Medulla oblongata (tissue), 1 donor: ENCODE measurements around the gene ACLY.
"Not testable (repeated sequence)": the region's sequence is repeated elsewhere in the genome, so short reads cannot be mapped to it uniquely, and the experiment has no call there.

Experiments used
- DNase-seq: peaks from one replicate; pipeline ENCODE4 v3.0.0-alpha.2; 2015; ENCODE audit errors: extremely low spot score

Gene ACLY

DNA sequence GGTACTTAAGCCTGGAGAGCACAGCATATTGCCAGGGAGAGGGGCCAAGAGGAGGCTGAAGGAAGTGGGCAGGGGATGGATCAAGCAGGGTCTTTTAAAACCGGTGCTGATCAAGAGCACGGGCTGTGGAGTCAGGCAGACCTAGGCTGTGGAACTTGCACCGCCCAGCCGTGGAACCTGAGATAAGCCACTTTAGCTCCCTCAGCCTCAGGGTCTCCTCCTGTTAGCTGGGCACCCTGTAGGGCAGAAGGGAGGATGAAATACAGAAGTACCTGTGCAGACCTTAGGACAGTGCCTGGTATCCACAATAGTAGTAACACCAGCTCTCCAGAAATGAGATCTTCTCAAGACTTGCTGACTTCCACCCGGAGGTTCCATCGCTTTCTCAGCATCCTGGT, 20.9 kb upstream of the ACLY start:
- DNase-seq: no peak

DNA sequence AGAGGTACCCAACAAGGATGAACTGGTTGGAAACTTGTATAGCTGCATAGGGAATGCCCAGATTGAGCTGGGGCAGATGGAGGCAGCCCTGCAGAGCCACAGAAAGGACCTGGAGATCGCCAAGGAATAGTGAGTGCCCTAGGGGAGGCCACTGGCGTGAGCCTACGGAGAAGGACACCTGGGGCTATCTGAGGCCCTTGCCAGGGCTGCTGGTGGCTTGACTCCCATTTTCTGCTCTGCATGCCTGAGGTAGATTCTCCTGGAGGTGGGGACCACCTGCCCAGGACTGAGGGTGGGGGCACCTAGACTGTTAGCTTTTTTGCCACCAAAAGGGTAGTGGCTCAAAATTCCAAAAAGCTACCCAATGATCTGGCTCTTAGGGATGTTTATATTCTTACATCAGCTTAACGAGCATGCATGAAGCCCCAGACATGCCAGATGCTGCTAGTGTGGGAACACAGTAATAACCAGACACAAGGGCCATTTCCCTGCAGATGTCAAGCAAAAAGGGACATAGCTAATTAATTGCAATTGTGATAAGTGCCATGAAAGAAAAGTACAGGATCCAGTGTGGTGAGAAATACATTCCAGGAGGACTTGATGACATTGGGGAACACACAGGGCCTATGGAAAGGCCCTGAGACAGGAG, 20.4 kb upstream of the ACLY start:
- DNase-seq: no peak

DNA sequence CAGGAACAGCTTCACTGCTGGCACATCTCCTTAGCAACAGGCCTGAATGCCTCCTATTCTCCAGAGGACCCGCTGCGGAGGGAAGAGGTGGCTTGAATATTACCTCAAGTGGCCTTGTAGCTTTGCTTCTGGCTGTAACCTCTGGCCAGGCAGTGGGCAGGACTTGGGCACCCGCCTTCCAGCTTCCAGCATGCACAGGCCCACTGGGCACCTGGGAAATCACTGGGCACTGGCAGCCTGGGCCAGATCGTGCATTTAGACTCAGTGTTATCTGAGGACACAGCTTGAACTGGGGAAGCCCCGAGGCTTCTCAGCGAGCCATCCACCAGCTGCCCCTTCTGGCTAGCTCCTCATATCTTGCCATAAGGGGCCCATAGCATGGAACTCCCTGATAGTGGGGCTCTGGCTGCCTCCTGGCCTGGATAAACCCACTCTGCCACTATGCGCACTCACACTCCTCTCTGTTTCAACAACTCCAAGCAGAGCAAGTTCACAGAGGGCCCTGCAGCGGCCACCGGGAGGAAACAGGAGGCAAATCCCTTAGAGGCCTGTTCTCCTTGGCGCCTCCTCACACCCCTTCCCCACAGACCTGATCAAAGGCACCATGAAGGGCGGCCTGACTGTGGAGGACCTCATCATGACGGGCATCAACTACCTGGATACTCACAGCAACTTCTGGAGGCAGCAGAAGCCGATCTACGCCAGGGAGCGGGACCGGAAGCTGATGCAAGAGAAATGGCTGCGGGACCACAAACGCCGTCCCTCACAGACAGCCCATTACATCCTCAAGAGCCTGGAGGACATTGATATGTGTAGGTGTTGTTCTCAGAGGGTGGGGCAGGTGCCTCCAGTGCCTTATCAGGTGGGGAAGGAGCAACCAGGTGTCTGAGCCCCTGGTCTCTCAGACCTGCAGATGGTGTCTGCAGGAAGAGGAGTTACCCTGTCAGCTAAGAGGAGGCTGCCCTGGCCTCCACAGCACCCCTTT, 19.5 kb upstream of the ACLY start:
- no peak for DNase-seq

DNA sequence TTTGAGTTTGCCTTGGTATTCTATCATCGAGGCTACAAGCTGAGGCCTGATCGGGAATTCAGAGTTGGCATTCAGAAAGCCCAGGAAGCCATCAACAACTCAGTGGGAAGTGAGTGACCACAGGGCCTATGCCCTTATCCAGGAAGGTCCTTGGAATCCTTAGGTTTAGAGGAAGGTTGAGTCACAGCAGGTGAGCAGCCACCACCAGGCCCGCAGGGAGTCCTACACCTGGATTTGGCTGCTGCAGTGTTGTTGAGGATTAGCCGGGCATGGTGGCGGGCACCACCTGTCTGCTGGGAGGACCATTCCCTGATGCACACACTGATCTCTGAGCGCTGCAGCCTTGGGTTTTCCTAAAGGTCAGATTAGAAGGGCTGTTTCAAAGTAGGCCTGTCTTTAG, 16.9 kb upstream of the ACLY start:
- DNase-seq: no peak

DNA sequence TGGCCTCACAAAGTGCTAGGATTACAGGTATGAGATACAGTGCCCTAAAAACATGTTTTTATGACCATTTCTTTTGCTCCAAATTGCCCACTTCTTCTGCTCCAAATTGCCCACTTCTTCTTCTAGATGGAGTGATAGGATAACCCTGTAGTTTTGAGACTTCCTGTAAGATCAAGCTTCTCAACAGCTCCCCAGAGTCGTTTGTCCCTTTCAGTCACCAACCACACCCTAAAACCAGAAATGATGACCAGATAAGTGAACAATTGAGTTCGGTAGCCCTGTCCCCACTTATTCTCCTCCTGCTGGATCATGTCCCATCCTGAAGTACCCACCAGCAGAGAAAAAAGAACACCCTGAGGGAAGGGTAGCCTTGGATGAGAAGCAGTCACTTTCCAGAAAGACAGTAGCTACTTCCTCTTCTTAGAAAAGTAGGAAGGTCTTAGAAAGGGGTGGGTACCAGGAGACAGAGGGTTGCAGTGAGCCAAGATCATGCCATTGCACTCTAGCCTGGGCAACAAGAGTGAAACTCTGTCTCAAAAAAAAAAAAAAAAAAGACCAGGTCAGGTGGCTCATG, 14.2 kb upstream of the ACLY start:
- peak; percentile 40 for DNase-seq

DNA sequence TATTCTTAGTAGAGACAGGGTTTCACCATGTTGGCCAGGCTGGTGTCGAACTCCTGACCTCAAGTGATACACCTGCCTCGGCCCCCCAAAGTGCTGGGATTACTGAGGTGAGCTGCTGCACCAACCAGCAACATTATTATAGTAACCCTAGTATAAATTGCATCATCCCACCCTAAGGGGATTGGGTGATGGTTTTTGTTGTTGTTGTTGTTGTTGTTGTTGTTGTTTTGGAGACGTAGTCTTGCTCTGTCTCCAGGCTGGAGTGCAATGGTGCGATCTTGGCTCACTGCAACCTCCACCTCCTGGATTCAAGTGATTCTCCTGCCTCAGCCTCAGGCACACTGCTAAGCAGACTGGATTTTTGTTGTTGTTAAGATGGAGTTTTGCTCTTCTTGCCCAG, 13.0 kb upstream of the ACLY start:
- not testable (repeated sequence) for DNase-seq

DNA sequence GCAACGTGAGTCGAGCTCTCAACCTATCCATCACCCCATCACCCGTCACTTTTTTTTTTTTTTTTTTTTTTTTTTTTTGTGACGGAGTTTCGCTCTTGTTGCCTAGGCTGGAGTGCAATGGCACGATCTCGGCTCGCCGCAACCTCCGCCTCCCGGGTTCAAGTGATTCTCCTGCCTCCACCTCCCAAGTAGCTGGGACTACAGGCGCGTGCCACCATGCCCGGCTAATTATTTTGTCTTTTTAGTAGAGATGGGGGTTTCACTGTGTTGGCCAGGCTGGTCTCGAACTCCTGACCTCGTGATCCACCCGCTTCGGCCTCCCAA, 12.0 kb upstream of the ACLY start:
- DNase-seq: not testable (repeated sequence)

DNA sequence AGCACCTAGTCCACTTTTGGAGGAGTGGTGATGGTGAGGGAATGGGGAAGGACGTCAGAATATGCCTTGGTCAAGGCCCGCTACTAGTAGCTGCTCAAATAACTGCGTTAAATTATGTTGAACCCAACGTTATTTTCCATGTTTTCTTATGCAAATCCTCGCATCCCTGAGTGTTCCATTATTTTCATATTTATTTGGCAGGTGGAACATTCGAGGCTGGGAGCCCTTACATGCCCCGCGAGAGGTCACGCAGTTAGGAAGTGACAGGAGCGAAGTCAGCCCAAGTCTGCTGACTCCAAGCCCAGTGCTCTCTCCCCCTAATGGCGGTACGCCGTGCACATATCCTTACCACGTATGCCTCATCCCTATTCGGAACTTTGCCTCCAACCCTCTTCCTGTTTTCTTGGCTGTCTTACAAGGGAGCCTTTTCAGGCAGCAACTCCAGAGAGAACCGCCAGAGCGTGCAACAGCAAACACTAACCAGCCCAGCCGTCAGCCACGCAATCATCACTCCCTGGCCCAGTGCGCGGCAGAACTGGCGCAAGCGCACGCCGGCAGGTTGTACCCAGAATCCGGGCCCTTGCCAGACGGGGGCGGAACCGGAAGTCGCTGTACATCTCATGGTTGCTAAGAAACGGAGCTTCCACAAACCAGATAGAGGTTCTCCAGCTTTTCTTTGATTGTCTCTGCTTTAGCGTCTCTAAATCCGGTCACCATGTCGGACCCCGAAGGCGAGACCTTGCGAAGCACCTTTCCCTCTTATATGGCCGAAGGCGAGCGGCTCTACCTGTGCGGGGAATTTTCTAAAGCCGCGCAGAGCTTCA, 11.5 kb upstream of the ACLY start, which contains the start of gene ODAD4:
Gene ODAD4 (plus strand): TSS at position 609 of the 824 bp plus-strand sequence. CDS start 107 bp downstream, at position 716.
- DNase-seq: peak; percentile 97

DNA sequence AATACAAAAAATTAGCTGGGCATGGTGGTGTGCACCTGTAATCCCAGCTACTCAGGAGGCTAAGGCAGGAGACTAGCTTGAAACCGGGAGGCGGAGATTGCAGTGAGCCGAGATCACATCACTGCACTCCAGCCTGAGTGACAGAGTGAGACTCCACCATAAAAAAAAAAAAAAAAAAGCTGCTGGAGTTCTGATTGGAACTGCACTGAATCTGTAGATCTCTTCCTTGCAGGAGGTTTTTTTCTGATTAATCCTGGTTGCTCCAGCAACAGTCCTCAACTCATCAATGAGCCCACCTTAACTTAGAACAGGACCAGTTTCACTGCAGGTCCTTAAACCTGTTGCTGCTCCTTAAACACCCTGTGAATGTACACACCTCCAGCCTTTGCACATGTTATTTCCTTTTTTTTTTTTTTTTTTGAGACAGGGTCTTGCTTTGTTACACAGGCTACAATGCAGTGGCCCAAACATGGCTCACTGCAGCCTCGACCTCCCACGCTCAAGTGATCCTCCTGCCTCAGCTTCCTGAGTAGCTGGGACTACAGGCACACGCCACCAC, 10.0 kb upstream of the ACLY start:
- DNase-seq: no peak

DNA sequence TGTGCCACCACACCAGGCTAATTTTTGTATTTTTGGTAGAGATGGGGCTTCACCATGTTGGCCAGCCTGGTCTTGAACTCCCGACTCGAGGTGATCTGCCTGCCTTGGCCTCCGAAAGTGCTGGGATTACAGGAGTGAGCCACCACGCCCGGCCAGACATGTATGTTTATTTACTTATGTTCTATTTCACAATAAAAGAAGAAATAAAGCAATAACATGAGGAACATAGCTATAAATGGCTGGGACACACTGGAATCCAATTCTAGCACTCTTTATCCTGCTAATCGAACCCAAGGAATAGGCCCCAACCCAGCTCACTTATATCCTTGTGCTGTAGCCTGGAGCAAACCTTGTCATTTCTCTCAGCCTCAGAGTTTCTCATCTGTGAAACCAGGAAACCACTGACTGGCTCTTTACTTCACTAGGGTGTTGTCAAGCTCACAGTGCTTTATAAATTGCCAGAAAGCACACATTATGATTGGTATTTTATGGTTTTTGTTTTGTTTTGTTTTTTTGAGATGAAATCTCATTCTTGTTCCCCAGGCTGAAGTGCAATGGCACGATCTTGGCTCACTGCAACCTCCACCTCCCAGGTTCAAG, 7.3 kb upstream of the ACLY start:
- DNase-seq: no peak

DNA sequence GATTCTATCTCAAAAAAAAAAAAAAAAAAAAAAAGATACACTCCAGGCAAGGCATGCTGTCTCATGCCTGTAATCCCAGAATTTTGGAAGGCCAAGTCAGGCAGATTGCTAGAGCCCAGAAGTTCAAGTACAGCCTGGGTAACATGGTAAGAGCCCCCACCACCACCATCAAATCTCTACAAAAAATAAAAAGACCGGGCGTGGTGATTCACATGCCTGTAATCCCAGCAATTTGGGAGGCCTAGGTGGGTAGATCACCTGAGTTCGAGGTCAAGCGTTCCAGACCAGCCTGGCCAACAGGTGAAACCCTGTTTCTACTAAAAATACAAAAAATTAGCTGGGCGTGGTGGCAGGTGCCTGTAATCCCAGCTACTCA, 1.8 kb upstream of the ACLY start:
- no peak for DNase-seq

DNA sequence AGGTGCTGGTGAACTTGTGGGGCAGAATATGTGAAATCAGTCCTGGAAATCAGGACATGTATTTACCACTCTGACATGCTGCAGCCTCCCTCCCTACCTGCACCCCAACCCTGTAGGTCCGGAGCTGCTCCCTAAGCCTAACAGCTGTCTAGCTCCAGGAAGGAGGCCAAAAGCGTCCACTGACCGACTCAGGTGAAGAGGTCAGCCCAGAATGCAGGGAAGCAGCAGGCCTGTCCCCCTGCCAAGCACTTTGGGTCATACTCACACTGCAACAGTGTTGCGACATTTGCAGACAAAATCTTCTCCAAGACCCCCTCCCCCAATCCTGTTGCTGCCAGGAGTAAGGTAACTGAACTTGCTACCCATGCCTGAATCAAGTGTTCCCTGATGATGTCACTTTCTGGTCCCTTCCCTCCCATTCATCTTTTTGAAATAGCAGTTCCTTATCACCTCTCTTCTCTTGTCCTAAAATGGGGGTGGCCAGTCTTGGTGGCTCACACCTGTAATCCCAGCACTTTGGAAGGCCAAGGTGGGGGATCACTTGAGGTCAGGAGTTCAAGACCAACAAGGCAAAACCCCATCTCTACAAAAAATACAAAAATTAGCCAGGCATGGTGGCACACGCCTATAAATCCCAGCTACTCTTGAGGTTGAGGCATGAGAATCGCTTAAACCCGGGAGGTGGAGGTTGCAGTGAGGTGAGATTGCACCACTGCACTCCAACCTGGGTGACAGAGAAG, 1.3 kb upstream of the ACLY start:
- no peak for DNase-seq

DNA sequence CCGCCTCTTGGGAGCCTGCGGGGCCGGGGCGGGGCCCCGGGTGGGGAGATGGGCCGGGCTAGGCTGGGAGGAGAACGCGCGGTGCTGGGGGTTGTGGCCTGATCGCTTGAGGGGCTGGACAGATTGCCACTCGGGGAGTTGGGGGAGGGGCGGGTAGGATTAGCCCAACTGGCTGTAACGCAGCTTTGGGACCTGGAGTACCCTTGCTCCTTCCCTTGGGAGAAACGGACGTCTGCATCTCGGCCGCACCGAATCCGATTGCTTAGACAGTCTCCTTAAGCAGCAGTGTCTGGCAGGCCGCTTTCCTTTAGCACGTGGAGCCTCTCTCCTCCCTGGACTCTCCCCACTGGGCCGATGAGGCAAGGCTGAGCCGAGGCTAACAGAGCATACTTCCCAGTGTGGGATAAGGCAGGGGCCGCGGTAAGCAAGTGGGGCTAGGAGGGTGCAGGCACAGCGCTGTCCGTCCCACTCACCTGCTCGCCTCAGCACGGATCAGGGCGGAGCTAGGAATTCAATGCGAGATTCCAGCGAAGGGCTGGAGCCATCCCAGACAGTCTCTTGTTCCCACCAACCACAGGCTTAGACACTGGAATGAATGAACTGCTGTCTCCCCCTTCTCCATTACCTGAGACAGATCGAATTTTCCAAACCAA, 540 bp upstream of the ACLY start:
- no peak for DNase-seq

DNA sequence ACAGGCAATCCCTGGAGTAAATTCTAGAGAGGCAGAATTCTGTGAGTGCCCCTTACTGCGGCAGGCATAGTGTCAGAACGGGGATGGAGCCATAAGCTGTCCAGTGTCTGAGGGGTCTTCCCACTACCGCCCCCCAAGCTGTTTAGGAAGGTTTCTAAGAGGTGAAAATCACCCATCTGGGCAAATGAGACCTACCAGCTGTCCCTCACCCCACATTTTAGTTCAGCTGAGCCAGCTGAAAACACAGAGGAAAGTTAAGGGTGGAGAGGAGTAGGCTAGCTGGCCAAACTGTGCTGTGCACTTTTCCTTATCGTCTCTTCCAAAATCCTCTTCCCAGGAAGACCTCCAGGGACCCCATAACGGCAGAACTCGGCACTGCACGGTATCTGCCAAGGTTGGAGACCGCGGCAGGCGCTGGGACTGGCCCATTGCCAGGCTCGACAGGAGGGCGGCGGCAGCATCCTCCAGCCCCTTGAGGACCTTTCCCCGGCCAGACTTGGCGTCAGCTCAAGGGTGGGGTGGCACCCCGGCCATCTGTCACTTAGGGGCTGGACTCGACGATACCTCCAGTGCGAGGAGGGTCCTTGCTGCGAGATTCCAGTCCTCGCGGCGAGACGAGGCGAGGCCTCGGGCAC, 955 bp downstream of the ACLY start:
- peak; percentile 30 for DNase-seq

DNA sequence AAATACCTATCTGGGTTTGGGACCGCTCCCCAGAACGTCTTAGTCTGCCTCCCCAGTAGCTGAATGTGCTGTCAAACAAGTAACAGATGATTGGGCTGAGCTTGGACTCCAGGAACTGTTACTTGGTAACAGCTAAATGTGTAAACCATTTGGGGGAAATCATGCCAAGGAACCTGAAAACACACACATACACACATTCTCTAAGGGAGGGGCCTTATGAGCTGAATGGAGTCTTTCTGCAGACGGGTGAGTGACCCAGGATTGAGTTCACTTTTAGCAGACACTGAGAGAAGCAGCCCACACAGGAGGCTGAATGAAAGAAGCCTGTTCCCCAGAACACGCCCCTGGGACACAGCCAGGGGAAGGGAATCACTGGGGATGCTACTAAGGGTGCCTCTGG, 1.6 kb downstream of the ACLY start:
- DNase-seq: peak; percentile 58

DNA sequence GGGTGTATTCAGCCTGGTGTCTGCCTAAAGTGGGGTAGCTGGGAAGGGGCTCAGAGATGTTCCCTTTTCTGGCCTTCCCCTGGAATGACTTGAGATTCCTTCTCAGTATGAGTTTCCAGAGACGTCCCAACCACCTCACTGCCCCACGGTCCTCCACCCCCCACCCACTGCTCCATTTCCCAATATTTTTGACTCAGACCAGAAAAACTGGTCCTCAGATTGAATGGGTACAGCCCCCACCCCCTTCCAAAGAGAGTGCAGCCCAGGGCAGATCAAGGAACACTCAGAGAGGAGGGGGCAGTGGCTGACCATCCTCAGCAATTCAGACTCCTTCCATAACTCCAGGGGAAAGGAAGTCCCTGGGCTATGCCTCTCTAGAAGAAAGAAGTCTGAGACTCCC, 3.2 kb downstream of the ACLY start:
- DNase-seq: no peak

DNA sequence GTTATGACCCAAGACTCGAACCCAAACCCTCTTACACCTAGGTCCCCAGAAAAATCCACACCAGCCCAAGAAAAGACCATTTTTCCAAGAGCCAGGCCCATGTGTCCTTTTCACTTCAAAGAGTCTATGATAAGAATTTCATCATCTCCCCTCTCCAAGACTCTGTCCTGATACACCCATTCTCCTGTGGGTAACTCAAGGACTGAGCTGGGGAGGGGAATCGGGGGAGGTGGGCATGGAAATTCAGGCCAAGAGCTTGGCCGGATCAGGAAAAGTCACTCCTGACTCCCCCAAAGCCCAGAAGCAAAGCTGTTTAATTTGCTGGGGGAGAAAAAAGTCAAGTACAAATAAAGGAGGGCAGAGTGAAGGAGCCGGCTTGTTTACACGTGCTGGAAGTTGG, 3.7 kb downstream of the ACLY start:
- DNase-seq: no peak

DNA sequence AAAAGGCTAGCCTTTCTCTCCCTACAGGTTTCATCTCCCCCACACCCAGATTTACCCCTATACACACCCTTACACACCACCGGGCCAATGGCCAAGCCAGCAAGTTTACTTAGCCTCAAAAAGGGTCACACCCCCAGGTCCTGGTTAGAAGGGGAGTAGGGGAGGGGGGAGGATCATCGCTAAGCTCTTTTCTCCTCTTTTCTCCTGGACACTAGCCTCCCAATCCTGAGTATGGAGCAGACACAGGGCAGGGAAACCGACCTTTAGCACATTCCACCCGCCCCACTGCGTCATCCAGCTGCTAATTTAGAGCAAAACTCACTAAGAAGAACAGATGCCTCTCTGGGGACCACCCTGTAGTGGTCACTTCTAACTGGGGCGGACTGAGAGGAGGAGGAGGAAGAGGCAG, 4.4 kb downstream of the ACLY start:
- no peak for DNase-seq

DNA sequence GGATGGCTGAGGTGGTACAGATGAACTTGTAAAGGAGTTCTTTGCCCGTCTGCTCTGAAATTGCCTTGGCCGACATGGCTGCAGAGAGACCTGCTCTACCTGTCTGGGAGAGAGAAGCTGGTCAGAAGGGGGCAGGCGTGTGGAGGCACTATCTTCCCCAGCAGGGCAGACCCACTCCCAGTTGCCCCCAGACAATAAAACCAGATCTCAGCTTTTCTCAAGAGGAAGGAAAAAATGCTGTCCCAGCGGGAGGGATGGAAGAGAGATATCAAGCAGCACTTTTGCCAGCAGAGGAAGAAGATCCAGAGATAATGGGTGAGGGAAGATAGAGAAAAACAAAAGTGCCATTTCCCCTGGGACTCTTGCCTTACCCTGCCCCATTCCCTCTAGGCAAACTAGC, 5.0 kb downstream of the ACLY start:
- DNase-seq: no peak

DNA sequence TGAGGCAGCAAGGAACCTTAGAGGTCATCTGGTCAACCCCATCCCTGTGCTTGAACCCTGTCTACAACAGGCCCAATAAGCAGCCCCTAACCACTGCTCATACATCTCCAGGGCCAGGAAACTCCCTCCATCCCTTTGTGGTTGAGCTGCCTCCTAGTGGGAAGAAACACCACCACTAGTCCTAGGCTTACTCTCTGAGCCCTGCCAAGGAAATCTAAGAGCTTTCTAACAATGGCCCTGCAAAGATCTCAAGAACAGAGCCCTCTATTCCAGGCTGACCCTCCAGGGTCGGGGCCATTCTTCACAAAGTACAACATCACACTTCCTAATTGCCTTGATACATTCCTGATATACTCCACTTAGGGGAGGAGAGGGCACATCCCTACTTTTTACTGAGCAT, 5.8 kb downstream of the ACLY start:
- no peak for DNase-seq
